ENCODE measurements around the gene TMOD1.

- TF ChIP-seq CTCF (CRISPR knock-in tag; IDR thresholded peaks at IDR 0.05) (peak; percentile 14; the same call in 1 of the 2 replicates), GATAD2A (CRISPR knock-in tag; IDR thresholded peaks at IDR 0.05) (no peak), BHLHE40 (IDR thresholded peaks at IDR 0.05; ENCODE audit: low read length) (no peak), RAD21 (CRISPR knock-in tag; IDR thresholded peaks at IDR 0.05) (no peak), TEF (CRISPR knock-in tag; IDR thresholded peaks at IDR 0.05) (no peak), ZNF446 (CRISPR knock-in tag; IDR thresholded peaks at IDR 0.05) (no peak)
These were observed 1.8 kb downstream of the TMOD1 start for GRCh38 chr9:97502984-97503861.
